Small intestine (tissue), 7 donors: ENCODE results near the gene MYOM3. TPM values are rescaled to one million over a fixed set of nuclear protein-coding genes. Genes with fewer than 3 reads are reported as not detected.
"Not testable (repeated sequence)": the region's sequence is repeated elsewhere in the genome, so short reads cannot be mapped to it uniquely, and the experiment has no call there.

ENCODE experiments used
- DNase-seq, 2 donors: peaks; one replicate each; pipeline versions ENCODE4 v3.0.0 to v3.0.0-alpha.2; 2013
- FAIRE-seq: peaks from 2 replicates; lab custom pipeline; 2012; peaks lifted over from hg19 to GRCh38; lab: Jason Lieb, UNC
- H3K27ac ChIP-seq, 3 donors: one replicate each; pipeline ENCODE4 v1.5.1; 2013; ENCODE audit warnings: low read length in 2 of 3, mild to moderate bottlenecking in 2 of 3, control low read depth in 1 of 3, inconsistent platforms in 1 of 3, low read depth in 1 of 3, moderate library complexity in 1 of 3
- H3K27me3 ChIP-seq, 3 donors: one replicate each; pipeline ENCODE4 v1.6.1; 2013; ENCODE audit warnings: low read length in 3 of 3, inconsistent platforms in 1 of 3; ENCODE audit not compliant: control insufficient read depth in 3 of 3, insufficient read depth in 3 of 3
- H3K36me3 ChIP-seq, 3 donors: one replicate each; pipeline ENCODE4 v1.6.1; 2013; ENCODE audit warnings: low read length in 3 of 3, inconsistent platforms in 1 of 3, low read depth in 1 of 3, mild to moderate bottlenecking in 1 of 3, moderate library complexity in 1 of 3; ENCODE audit not compliant: control insufficient read depth in 3 of 3, insufficient read depth in 2 of 3
- H3K4me1 ChIP-seq, 3 donors: one replicate each; pipeline ENCODE4 v1.6.1; 2013; ENCODE audit warnings: low read length in 2 of 3, inconsistent platforms in 1 of 3, low read depth in 1 of 3, mild to moderate bottlenecking in 1 of 3, moderate library complexity in 1 of 3; ENCODE audit not compliant: control insufficient read depth in 3 of 3, insufficient read depth in 2 of 3
- H3K4me3 ChIP-seq, 3 donors: one replicate each; pipeline ENCODE4 v1.5.1; 2013; ENCODE audit warnings: low read length in 3 of 3, control low read depth in 1 of 3, inconsistent platforms in 1 of 3, low read depth in 1 of 3, mild to moderate bottlenecking in 1 of 3, moderate library complexity in 1 of 3
- H3K9me3 ChIP-seq, 2 donors: one replicate each; pipeline ENCODE4 v1.6.1; 2013; ENCODE audit warnings: low read depth in 1 of 2, low read length in 1 of 2; ENCODE audit not compliant: control insufficient read depth in 2 of 2, insufficient read depth in 1 of 2
- WGBS, 3 donors: extraction: QIAGEN DNeasy Blood & Tissue Kit; methylation state at CpG; one replicate each; pipeline ENCODE4 v1.1.7; 2013; 5-methylcytosine and 5-hydroxymethylcytosine counted together
- polyA plus RNA-seq, 4 donors: library from polyadenylated mRNA; stranded (reverse) in 3 of 4; unstranded in 1 of 4; fragments of 200-250 nt in 3 of 4; fragments of 120-200 nt in 1 of 4; gene quantifications; one replicate each; pipeline versions ENCODE4 v1.2.1 to v1.2.3, GENCODE V29; 2013
- donor health status: healthy with polysubstance abuse.
- donor health status: control.
- donor health status: control.
- donor health status: Bipolar disorder and iron deficiency.
- donor health status: healthy.

MYOM3 gene
- polyA plus RNA-seq, 4 donors = 1.7 to 84.8 (median 5.7) TPM

DNA sequence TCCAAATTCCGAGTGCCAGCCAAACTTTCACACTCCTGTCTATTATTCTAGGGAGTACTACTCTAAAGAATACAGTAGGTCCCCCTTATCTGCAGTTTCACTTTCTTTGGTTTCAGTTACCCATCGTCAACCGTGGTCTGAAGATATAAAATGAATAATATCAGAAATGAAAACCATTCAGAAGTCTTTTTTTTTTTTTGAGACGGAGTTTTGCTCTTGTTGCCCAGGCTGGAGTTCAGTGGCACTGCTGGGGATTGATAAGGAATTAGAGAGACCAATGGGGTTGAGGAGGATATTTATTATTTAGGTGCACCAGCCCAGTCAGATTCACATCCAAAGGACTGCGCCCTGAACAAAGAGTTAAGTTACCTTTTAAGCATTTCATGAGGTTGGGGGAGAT is 79.0 kb downstream of the MYOM3 start:
- Histone ChIP-seq H3K27me3 (no peaks in the 10 kb centered on the region), H3K4me3 (no peak overlapping the region), H3K9me3 (no peaks in the 10 kb centered on the region), H3K36me3 (no peaks in the 10 kb centered on the region), H3K4me1 (peaks cover 0 to under 1% (median 0%) of the 10 kb centered on the region in 3 donors), H3K27ac (no peak overlapping the region)
- DNase-seq = no peak
- WGBS, 3 donors = 47 to 62% (median 58%) methylated on average over 5 of the region's 5 CpGs
- FAIRE-seq = no peak

DNA sequence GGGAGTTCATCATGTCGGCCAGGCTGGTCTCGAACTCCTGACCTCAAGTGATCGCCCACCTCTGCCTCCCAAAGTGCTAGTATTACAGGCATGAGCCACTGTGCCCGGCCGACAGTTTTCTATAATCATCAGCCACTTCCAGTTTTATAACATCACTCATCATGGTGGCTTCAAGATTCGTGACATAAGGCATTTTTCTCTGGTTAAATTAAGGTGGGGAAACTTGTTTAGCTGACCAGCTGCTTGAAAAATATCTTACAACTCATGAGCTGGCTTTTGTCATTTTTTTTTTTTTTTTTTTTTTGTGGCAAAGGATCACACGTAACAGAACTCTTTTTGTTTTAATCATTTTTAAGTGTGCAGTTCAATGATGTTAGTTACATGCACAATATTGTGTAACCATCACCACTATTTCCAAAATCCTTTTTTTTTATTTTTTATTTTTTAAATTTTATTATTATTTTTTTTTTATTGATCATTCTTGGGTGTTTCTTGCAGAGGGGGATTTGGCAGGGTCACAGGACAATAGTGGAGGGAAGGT is 80.9 kb downstream of the MYOM3 start:
- FAIRE-seq, H3K27me3 ChIP-seq, H3K27ac ChIP-seq, H3K9me3 ChIP-seq, H3K36me3 ChIP-seq, H3K4me1 ChIP-seq, DNase-seq, H3K4me3 ChIP-seq: not testable (repeated sequence)
- 78 to 95% (median 92%) methylated on average over 7 of the region's 7 CpGs for WGBS, 3 donors

DNA sequence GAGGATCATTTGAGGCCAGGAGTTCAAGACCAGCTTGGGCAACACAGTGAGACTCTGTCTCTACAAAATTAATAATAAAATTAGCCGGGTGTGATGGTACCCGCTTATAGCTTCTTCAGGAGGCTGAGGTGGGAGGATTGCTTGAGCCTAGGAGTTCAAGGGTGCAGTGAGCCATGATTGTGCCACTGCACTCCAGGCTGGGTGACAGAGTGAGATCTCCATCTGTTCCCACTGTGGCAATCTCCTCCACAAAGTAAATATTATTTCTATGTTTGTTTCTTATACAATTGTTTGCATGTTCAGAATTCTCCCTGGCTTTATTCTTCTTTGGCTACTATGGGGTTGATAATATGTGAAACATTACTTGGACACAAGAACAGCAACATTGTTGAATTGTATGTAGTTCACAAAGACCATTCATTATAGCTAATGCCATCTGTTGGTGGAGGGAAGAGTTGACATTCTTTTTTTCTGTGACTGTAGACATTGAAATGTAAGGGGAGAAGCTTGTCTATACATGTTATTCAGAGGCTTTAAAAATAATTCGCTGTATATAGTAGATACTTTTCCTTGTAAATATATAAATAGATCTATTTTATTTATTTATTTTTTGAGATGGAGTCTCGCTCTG is 84.0 kb downstream of the MYOM3 start:
- 64 to 80% (median 77%) methylated on average over 4 of the region's 4 CpGs for WGBS, 3 donors
- no peaks in the 10 kb centered on the region for H3K36me3 ChIP-seq
- DNase-seq = peak; percentile 65 to 66
- H3K27me3 ChIP-seq = no peaks in the 10 kb centered on the region
- H3K9me3 ChIP-seq = no peaks in the 10 kb centered on the region
- no peak overlapping the region for H3K27ac ChIP-seq
- FAIRE-seq = peak; percentile 23
- H3K4me3 ChIP-seq = no peak overlapping the region
- peaks cover 0 to 11% (median 0%) of the 10 kb centered on the region in 3 donors for H3K4me1 ChIP-seq

DNA sequence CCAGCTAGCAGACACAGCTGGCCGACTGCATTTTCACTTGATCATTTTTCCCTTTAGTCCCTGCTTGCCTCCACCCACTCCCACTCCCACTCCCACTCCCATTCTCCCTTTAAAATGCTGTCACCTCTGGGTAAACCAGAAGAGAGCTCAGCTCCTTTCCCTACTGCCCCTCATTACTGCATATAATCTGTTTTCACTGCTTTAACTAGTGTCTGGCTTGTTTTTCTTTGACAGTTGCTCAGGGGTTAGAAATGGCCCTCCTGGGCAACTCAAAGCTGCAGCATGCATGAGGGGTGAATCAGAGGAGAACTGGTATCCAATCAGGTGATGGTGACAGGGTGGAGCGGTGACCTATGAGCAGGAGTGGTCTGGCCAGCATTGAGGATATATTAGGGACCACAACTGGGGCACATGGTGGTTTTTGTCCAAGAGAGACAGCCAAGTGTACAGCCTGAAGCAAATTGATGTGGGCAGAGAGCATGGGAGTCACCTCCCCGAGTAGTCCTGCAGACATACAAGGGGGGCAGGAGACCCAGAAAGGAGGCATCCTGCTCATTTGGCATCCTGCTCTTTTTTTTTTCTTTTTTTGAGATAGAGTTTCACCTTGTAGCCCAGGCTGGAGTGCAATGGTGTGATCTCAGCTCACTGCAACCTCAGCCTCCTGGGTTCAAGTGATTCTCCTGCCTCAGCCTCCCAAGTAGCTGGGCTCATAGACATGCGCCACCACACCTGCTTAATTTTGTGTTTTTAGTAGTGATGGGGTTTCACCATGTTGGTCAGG is 89.2 kb downstream of the MYOM3 start:
- Histone ChIP-seq H3K9me3 (no peaks in the 10 kb centered on the region), H3K36me3 (no peaks in the 10 kb centered on the region), H3K4me3 (no peak overlapping the region), H3K4me1 (peaks cover 13 to 58% (median 16%) of the 10 kb centered on the region in 3 donors), H3K27me3 (no peaks in the 10 kb centered on the region), H3K27ac (peak overlapping the region; percentile 6 to 87 (median 74))
- FAIRE-seq (no peak), DNase-seq (peak; percentile 68 to 81)
- WGBS, 3 donors = 60 to 73% (median 61%) methylated on average over 4 of the region's 4 CpGs

DNA sequence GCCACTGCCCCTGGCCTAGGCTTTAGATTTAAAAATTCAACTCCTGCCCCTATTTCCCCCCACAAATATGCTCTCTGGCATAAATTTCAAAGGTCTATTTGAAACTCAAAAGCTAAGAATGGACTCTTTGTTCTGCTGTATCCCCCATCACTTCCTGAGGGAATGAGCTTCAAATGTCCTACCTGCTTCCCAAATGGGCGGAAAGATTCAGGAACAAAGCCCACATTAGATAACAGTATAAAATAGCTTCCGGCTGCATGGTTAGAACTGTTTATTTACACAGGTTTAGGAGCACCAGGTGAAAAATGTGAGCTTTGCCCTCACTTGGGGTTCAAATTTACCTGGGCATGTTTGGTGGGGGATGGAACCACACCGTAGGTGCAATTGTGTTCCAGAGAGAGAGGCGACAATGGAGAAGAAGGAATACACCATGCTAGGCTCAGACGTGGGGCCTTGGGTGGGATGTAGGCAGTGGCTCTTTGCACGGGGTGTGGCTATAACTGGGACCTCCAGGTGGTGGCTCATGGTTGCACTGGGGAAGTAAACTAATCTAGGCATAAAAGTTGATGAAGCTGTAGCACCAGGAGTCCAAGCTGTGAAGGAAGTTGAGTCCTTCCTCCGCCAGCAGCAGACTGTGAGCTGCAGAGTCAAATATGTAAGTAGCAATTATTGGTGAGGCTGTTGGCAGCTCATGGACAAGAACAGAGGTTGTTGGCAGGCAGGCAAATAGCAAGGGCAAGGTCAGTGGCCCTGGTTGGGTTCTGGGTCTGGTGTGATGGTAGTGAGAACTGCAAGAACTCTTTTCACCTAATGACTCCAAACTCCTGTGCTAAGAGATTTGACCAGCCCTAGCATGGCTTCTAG is 90.3 kb downstream of the MYOM3 start:
- 15 to 59% (median 35%) methylated on average over 7 of the region's 7 CpGs for WGBS, 3 donors
- Histone ChIP-seq H3K27ac (peak overlapping the region; percentile 6 to 87 (median 74)), H3K4me3 (no peak overlapping the region), H3K4me1 (peaks cover 13 to 65% (median 16%) of the 10 kb centered on the region in 3 donors), H3K9me3 (no peaks in the 10 kb centered on the region), H3K36me3 (no peaks in the 10 kb centered on the region), H3K27me3 (no peaks in the 10 kb centered on the region)
- FAIRE-seq (no peak), DNase-seq (peak; percentile 83 to 84)

DNA sequence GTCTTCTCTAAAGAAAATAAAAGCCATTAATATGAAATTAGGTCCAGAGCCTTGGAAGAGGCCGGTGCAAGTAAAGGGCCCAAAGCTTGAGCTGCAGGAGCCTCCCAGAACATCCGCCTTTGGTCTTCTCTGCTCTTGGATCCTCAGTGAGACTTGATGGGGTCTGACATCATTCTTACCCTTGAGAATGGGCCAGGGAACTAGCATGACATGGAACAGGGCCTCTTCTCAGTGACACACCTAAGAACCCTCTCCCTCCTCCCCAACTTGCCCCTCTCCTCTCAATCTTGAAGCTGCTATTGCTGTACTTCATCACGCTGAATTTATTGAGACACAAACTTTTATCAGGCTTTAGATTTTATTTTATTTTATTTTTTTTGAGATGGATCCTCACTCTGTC is 91.5 kb downstream of the MYOM3 start:
- 84 to 95% (median 94%) methylated on average over 3 of the region's 3 CpGs for WGBS, 3 donors
- Histone ChIP-seq H3K36me3 (no peaks in the 10 kb centered on the region), H3K9me3 (no peaks in the 10 kb centered on the region), H3K4me1 (peaks cover 13 to 72% (median 21%) of the 10 kb centered on the region in 3 donors), H3K27me3 (no peaks in the 10 kb centered on the region), H3K27ac (peak overlapping the region in 2 of 3 donors; percentile 78 to 87), H3K4me3 (no peak overlapping the region)
- DNase-seq (no peak), FAIRE-seq (no peak)

DNA sequence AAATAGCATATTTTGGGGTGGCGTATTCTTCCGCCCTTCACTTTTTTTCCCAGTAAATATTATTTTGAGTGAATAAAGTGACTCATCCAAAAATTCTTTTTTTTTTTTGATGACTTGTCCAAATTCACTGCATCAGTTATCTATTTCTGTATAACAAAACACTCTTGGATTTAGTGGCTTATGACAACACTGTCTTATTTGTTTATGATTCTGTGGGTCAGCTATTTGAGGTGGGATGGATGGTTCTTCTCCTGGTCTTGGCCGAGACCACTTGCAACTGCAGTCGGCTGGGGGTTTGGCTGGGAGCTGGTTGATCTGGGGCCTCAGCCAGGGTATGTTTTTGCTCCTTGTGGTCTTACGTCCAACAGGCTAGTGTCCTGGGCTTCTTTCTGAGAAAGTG is 91.9 kb downstream of the MYOM3 start:
- WGBS, 3 donors = 65 to 93% (median 87%) methylated on average over 5 of the region's 5 CpGs
- DNase-seq (no peak), FAIRE-seq (no peak)
- H3K9me3 ChIP-seq = no peaks in the 10 kb centered on the region
- H3K4me3 ChIP-seq = no peak overlapping the region
- H3K27me3 ChIP-seq = no peaks in the 10 kb centered on the region
- H3K27ac ChIP-seq = peak overlapping the region in 2 of 3 donors; percentile 78 to 87
- peaks cover 16 to 76% (median 21%) of the 10 kb centered on the region in 3 donors for H3K4me1 ChIP-seq
- no peaks in the 10 kb centered on the region for H3K36me3 ChIP-seq
